Cardiac muscle cell (in vitro differentiated cells and primary cell): ENCODE results near the gene CBARP. TPM values are rescaled to one million over a fixed set of nuclear protein-coding genes. Genes with fewer than 3 reads are reported as not detected.

Experiments used
- DNase-seq, 2 donors: peaks; one replicate each; pipeline versions ENCODE4 v3.0.0 to v3.0.0-alpha.2; 2010 to 2017; ENCODE audit warnings: low read depth in 1 of 2, low spot score in 1 of 2
- H3K27ac ChIP-seq: fragments of 200-600 bp; sonication (generic); 2 replicates; pipeline ENCODE4 v1.5.1; 2016
- H3K27me3 ChIP-seq: fragments of 200-600 bp; sonication (generic); 2 replicates; pipeline ENCODE4 v1.6.0; 2016; ENCODE audit warnings: control low read depth
- H3K36me3 ChIP-seq: fragments of 200-600 bp; sonication (generic); 2 replicates; pipeline ENCODE4 v1.5.1; 2016; ENCODE audit warnings: control low read depth
- H3K4me1 ChIP-seq: fragments of 200-600 bp; sonication (generic); 2 replicates; pipeline ENCODE4 v1.8.1; 2017; ENCODE audit warnings: low read depth, mild to moderate bottlenecking, mixed run types
- H3K4me3 ChIP-seq: fragments of 200-600 bp; sonication (generic); 2 replicates; pipeline ENCODE4 v1.5.1; 2016; ENCODE audit warnings: mild to moderate bottlenecking
- H3K9me3 ChIP-seq: fragments of 200-600 bp; sonication (generic); 2 replicates; pipeline ENCODE4 v1.5.1; 2017; ENCODE audit warnings: low read depth, mild to moderate bottlenecking, control low read depth
- CTCF ChIP-seq: IDR thresholded peaks from 2 replicates; pipeline ENCODE4 v1.5.1; 2012; ENCODE audit warnings: low read depth, mild to moderate bottlenecking, low read length
- polyA plus RNA-seq: library from polyadenylated mRNA; unstranded; fragments of >200 nt; fragmentation: Nextera tagmentation; extraction: Ambion mirVana; gene quantifications from 2 replicates; pipeline ENCODE4 v1.2.1, GENCODE V29; 2016
- total RNA-seq: library from RNA; depleted of rRNA; stranded (reverse); fragments of >200 nt; gene quantifications from 2 replicates; pipeline ENCODE4 v1.2.3, GENCODE V29; 2016

The CBARP gene
- total and polyA plus RNA-seq, 2 experiments from 2014 or later, result 22.1 to 29.1 TPM

GRCh38 chr19:1229056-1229923 lies 8.5 kb downstream of the CBARP start:
- H3K4me1 ChIP-seq, result peaks cover 34% of the 10 kb centered on the region
- no peak overlapping the region for H3K4me3 ChIP-seq
- no peaks in the 10 kb centered on the region for H3K9me3 ChIP-seq
- TF ChIP-seq CTCF, result no peak
- no peak for DNase-seq
- no peaks in the 10 kb centered on the region for H3K27me3 ChIP-seq
- peaks cover 17% of the 10 kb centered on the region for H3K36me3 ChIP-seq
- no peak overlapping the region for H3K27ac ChIP-seq

GRCh38 chr19:1228161-1228957 lies 9.4 kb downstream of the CBARP start:
- Histone ChIP-seq H3K27me3 (no peaks in the 10 kb centered on the region), H3K27ac (no peak overlapping the region), H3K36me3 (peaks cover 18% of the 10 kb centered on the region), H3K4me3 (no peak overlapping the region), H3K4me1 (peaks cover 31% of the 10 kb centered on the region), H3K9me3 (no peaks in the 10 kb centered on the region)
- no peak for DNase-seq
- no peak for TF ChIP-seq CTCF

GRCh38 chr19:1227304-1228054 lies 10.3 kb downstream of the CBARP start:
- peaks cover 22% of the 10 kb centered on the region for H3K4me1 ChIP-seq
- no peaks in the 10 kb centered on the region for H3K9me3 ChIP-seq
- H3K27me3 ChIP-seq, result no peaks in the 10 kb centered on the region
- peaks cover 18% of the 10 kb centered on the region for H3K36me3 ChIP-seq
- no peak for TF ChIP-seq CTCF
- no peak overlapping the region for H3K27ac ChIP-seq
- H3K4me3 ChIP-seq, result no peak overlapping the region
- DNase-seq, result no peak

GRCh38 chr19:1226522-1227303 lies 11.1 kb downstream of the CBARP start:
- no peak for TF ChIP-seq CTCF
- H3K36me3 ChIP-seq, result peaks cover 18% of the 10 kb centered on the region
- no peak for DNase-seq
- no peaks in the 10 kb centered on the region for H3K27me3 ChIP-seq
- H3K27ac ChIP-seq, result no peak overlapping the region
- peaks cover 14% of the 10 kb centered on the region for H3K4me1 ChIP-seq
- no peaks in the 10 kb centered on the region for H3K9me3 ChIP-seq
- no peak overlapping the region for H3K4me3 ChIP-seq

GRCh38 chr19:1226227-1226518 lies 11.6 kb downstream of the CBARP start:
- H3K4me1 ChIP-seq, result peaks cover 11% of the 10 kb centered on the region
- TF ChIP-seq CTCF, result no peak
- H3K4me3 ChIP-seq, result no peak overlapping the region
- H3K36me3 ChIP-seq, result peaks cover 18% of the 10 kb centered on the region
- H3K9me3 ChIP-seq, result no peaks in the 10 kb centered on the region
- DNase-seq, result no peak
- no peak overlapping the region for H3K27ac ChIP-seq
- no peaks in the 10 kb centered on the region for H3K27me3 ChIP-seq
